CD4-positive, alpha-beta T cell treated with Interleukin-15 for 1 hour (primary cell): Measurements from ENCODE around the gene GPAT2.
"Not testable (repeated sequence)": the region's sequence is repeated elsewhere in the genome, so short reads cannot be mapped to it uniquely, and the experiment has no call there.

ENCODE experiments used
- DNase-seq: peaks from one replicate; pipeline ENCODE4 v3.0.0-alpha.2; 2020

Gene GPAT2

GRCh38 chr2:96064760-96065159, 30.0 kb upstream of the GPAT2 start:
- DNase-seq: not testable (repeated sequence)

- DNase-seq: not testable (repeated sequence)
These were observed 29.4 kb upstream of the GPAT2 start for GRCh38 chr2:96064047-96064675.

- not testable (repeated sequence) for DNase-seq
These were observed 28.6 kb upstream of the GPAT2 start for GRCh38 chr2:96063116-96063899.

GRCh38 chr2:96062483-96062882, 27.8 kb upstream of the GPAT2 start:
- DNase-seq: not testable (repeated sequence)

- DNase-seq: not testable (repeated sequence)
These were observed 27.2 kb upstream of the GPAT2 start for GRCh38 chr2:96061901-96062300.

GRCh38 chr2:96061197-96061817, 26.6 kb upstream of the GPAT2 start:
- not testable (repeated sequence) for DNase-seq

GRCh38 chr2:96060325-96060724, 25.6 kb upstream of the GPAT2 start:
- DNase-seq: not testable (repeated sequence)

- DNase-seq: not testable (repeated sequence)
These were observed 24.7 kb upstream of the GPAT2 start for GRCh38 chr2:96059443-96059842.

- not testable (repeated sequence) for DNase-seq
These were observed 21.1 kb upstream of the GPAT2 start for GRCh38 chr2:96055830-96056229.

GRCh38 chr2:96054537-96054936, 19.8 kb upstream of the GPAT2 start:
- not testable (repeated sequence) for DNase-seq

GRCh38 chr2:96053385-96053784, 18.7 kb upstream of the GPAT2 start:
- DNase-seq: not testable (repeated sequence)

- not testable (repeated sequence) for DNase-seq
These were observed 17.9 kb upstream of the GPAT2 start for GRCh38 chr2:96052632-96053031.

- DNase-seq: not testable (repeated sequence)
These were observed 15.2 kb upstream of the GPAT2 start for GRCh38 chr2:96049917-96050262.

- not testable (repeated sequence) for DNase-seq
These were observed 14.6 kb upstream of the GPAT2 start for GRCh38 chr2:96049049-96049916.

- DNase-seq: not testable (repeated sequence)
These were observed 838 bp upstream of the GPAT2 start for GRCh38 chr2:96035554-96035953.

GRCh38 chr2:96033997-96034396, 719 bp downstream of the GPAT2 start:
- not testable (repeated sequence) for DNase-seq

GRCh38 chr2:96027725-96028325, 6.9 kb downstream of the GPAT2 start:
- DNase-seq: not testable (repeated sequence)

GRCh38 chr2:96025755-96026154, 9.0 kb downstream of the GPAT2 start:
- not testable (repeated sequence) for DNase-seq

GRCh38 chr2:96025194-96025492, 9.6 kb downstream of the GPAT2 start:
- no peak for DNase-seq

- DNase-seq: no peak
These were observed 10.2 kb downstream of the GPAT2 start for GRCh38 chr2:96024336-96025193.

GRCh38 chr2:96023701-96024100, 11.0 kb downstream of the GPAT2 start:
- DNase-seq: not testable (repeated sequence)
